NK-92 (cell line): Measurements from ENCODE around the gene PRR16.

Experiments
- DNase-seq: peaks from one replicate; lab custom pipeline; 2025; ENCODE audit not compliant: unreplicated experiment; lab: John Stamatoyannopoulos, UW

Gene PRR16

GRCh38 chr5:120512791-120513650 lies 48.9 kb downstream of the PRR16 start:
- DNase-seq = no peak

- DNase-seq = no peak
Observed at GRCh38 chr5:120516805-120517204, 52.7 kb downstream of the PRR16 start.

GRCh38 chr5:120517607-120518252 lies 53.6 kb downstream of the PRR16 start:
- no peak for DNase-seq

- no peak for DNase-seq
Observed at GRCh38 chr5:120518581-120518980, 54.5 kb downstream of the PRR16 start.

GRCh38 chr5:120527251-120527650 lies 63.2 kb downstream of the PRR16 start:
- no peak for DNase-seq

GRCh38 chr5:120528609-120529008 lies 64.5 kb downstream of the PRR16 start:
- no peak for DNase-seq

GRCh38 chr5:120529386-120529785 lies 65.3 kb downstream of the PRR16 start:
- no peak for DNase-seq

- DNase-seq = no peak
Observed at GRCh38 chr5:120531215-120531614, 67.1 kb downstream of the PRR16 start.

- no peak for DNase-seq
Observed at GRCh38 chr5:120532835-120533234, 68.7 kb downstream of the PRR16 start.

- DNase-seq = no peak
Observed at GRCh38 chr5:120533581-120533980, 69.5 kb downstream of the PRR16 start.

GRCh38 chr5:120535900-120536299 lies 71.8 kb downstream of the PRR16 start:
- no peak for DNase-seq

- DNase-seq = no peak
Observed at GRCh38 chr5:120538149-120538548, 74.0 kb downstream of the PRR16 start.

GRCh38 chr5:120538644-120539043 lies 74.5 kb downstream of the PRR16 start:
- no peak for DNase-seq

- no peak for DNase-seq
Observed at GRCh38 chr5:120539471-120539870, 75.4 kb downstream of the PRR16 start.

- DNase-seq = no peak
Observed at GRCh38 chr5:120540097-120540496, 76.0 kb downstream of the PRR16 start.

- DNase-seq = no peak
Observed at GRCh38 chr5:120544043-120544442, 79.9 kb downstream of the PRR16 start.

- no peak for DNase-seq
Observed at GRCh38 chr5:120545007-120545406, 80.9 kb downstream of the PRR16 start.

GRCh38 chr5:120545951-120546350 lies 81.9 kb downstream of the PRR16 start:
- DNase-seq = no peak

- no peak for DNase-seq
Observed at GRCh38 chr5:120546922-120547321, 82.8 kb downstream of the PRR16 start.

GRCh38 chr5:120550358-120550757 lies 86.3 kb downstream of the PRR16 start:
- DNase-seq = no peak

- DNase-seq = no peak
Observed at GRCh38 chr5:120552638-120553037, 88.5 kb downstream of the PRR16 start.

GRCh38 chr5:120555345-120555744 lies 91.2 kb downstream of the PRR16 start:
- no peak for DNase-seq
